GM19193 (cell line): ENCODE measurements around the gene SLC48A1.

Experiments
- POLR2A ChIP-seq: IDR thresholded peaks from 4 replicates; pipeline ENCODE4 v1.6.1; 2011; ENCODE audit not compliant: insufficient read depth, insufficient read length; ENCODE audit errors: extremely low read depth

SLC48A1 gene

DNA sequence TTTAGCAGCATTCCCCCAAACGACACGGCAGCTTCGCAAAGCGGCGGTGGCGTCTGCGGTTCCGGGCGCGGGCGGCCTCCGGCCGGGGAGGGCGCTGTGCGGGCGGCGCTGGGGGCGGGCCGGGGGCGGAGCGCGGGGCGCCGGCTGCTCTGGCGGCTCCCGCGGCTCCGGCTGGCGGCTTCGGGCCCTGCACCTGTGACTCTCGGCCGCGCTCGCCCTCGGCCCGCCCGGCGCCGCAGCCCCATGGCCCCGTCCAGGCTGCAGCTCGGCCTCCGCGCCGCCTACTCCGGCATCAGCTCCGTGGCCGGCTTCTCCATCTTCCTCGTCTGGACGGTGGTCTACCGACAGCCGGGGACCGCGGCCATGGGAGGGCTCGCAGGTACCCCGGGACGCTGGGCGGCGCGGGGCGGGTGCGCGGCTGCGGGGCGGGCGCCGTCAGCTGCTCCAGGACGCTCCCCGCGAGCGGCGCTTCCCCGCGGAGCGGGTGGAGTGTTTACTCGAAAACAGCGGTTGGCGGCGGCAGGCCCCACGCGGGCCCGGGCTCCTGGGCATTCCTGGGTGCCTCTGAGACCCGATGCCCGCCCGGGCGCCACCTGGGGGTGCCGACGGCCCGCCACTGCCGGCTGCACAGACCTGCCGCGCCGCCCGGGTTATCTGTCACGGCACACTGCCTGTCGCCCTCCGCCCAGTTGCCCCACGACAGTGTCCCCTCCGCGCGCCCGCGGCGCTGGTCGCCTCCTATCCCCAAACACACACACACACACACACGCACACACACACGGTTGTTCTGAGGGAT is at the start of gene SLC48A1:
TSS of gene SLC48A1 (plus strand) at position 177 of the 796 bp plus-strand sequence. CDS start at position 244, 67 bp downstream.
- TF ChIP-seq POLR2A = peak; percentile 46

DNA sequence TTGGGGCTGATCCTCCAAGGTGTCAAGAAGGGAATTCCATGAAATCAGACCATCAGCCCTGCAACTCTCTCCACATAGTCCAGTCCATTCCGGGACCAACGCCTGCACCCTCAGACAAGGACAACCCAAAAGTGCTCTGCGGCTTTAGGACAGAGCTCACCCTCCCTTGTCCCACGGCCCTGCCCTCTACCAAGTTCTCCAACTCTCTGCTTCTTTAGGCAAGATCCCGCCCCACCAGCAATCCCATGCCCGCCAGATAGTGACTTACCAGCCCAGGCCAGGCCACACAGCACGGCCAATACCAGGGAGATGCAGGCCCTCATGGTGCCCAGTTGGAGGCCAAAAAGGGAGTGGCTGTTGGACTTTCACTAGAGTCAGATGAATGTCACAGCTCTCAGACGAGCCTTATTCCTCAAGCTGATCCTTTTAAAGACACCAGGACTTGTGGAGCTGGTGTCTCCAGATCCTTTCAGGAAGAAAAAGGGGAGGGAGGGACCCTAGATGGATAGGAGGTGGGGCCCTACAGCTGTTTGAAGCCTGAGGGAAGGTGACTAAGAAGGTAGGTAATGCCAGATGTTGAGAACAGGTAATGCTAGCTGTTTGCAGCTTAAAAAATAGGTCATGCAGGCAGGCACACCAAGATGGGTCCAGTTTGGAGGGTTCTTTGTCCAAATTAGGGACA is 47.8 kb upstream of the SLC48A1 start, which contains the start of gene ENDOU:
TSS of gene ENDOU (minus strand) at position 400 of the 682 bp plus-strand sequence. CDS start at position 323, 77 bp downstream.
- no peak for TF ChIP-seq POLR2A

GRCh38 chr12:47725893-47726292 is 47.1 kb upstream of the SLC48A1 start:
- no peak for TF ChIP-seq POLR2A

DNA sequence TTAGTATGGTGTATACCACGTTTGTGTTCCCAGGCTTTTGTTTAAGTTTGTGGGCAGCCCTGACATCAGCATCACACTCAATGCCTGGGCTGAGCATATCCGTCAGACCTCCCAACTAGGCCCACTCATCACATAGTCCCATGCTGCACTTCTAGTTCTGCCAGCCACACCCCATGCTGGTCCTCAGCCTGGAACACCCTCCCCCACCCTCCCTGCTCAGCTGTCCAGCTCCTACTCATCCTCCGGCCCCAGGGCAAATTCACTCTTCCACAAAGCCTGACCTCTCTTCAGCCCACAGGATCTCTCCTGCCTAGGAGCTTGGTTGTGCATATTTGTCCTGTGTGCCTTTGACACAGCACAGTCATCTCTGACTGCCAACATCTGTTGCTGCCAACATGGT is 43.8 kb upstream of the SLC48A1 start:
- TF ChIP-seq POLR2A = no peak

DNA sequence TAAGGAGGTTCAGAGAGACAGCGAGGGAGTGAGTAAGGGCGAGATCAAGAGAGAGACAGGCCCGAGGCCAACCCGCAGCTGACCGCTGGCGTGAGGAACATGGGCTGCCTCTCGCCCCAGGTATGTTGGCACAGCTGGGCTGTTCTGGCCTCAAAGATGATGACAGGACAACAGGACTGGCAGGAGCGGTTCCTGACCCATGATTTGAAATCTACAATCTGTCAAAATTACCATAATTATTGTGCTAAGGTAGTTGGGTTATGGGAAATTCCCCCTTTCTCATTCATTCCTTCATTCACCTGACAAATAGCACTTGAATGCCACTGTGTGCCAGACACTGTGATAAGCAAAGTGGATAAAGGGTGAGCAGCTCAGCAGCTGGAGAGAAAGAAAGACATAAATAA is 42.7 kb upstream of the SLC48A1 start:
- no peak for TF ChIP-seq POLR2A

DNA sequence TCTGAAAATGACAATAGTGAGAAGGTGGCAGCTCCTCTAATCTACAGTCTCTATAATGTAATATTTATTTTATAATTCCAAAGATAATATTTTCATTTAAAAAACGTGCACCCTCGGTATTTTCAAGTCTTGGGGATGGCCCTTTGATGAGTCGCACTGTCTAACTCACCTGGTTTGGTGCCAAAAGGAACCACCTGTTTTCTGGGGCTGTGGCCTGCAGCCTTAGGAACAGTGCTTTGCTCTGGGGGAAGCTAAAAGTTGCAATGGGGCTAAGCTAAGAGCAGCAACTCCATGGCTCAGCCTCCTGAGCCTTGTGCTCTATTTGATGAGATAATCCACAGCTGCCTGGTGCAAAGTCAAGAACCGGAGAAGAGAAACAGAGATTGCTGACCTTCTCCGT is 41.3 kb upstream of the SLC48A1 start:
- TF ChIP-seq POLR2A = no peak

- TF ChIP-seq POLR2A = no peak
Observed at GRCh38 chr12:47732504-47732903, 40.5 kb upstream of the SLC48A1 start.

- no peak for TF ChIP-seq POLR2A
Observed at GRCh38 chr12:47733142-47733541, 39.9 kb upstream of the SLC48A1 start.

DNA sequence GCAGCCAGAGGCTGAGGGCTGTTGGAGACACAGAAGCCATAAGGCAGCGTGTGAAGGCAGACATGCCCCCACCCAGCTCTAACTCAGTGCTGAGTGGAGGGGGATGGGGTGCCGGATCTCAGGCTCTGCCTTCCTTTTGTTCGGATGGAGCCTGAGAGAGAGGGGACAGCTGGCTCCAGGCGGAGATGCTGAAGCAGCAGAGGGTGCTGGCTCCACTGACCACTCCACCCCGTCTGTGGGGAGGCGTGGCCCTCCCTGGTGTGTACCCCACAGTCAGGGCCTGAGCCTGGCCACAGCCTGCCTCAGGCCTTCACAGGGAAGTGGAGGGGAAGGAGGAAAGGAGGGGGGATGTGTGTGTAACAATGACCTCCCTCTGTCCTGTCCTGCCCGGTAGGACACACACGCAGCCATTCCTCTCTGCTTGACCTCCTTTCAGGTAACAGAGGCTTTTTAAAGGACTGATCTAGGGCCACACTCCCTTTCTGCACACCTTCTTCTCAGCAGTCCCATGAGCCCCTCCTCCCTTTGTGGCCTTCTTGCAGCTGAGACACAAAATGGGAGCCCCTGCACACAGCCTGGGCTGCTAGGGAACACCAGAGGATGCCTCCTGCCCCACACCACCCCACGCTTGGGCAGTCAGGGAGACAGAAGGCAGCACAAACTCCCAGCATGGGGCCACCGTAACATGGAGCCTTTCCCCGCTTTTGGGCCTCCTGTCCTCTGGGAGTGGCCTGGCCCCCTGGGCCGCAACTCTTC is 38.1 kb upstream of the SLC48A1 start:
- TF ChIP-seq POLR2A = no peak

DNA sequence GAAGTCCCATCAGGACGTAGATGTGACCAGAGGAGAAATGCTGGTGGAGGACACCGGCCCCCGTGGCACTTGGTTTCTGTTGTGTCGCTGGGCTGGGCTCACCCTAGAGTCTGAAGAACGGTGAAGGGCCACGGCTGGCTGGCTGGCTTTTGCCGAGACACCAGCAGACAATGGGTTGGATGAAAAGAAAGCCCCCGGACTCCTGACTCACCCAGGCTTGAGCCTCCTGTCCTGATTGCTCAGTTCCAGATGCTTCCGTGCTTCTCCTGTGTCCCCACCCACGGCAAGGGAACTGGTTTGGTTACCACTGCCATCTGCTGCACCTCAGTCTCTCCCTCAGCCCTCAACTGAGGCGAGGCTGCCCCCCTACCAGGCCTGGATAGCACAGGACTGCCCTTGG is 37.4 kb upstream of the SLC48A1 start:
- TF ChIP-seq POLR2A = no peak

- TF ChIP-seq POLR2A = no peak
Observed at GRCh38 chr12:47736216-47736615, 36.8 kb upstream of the SLC48A1 start.

DNA sequence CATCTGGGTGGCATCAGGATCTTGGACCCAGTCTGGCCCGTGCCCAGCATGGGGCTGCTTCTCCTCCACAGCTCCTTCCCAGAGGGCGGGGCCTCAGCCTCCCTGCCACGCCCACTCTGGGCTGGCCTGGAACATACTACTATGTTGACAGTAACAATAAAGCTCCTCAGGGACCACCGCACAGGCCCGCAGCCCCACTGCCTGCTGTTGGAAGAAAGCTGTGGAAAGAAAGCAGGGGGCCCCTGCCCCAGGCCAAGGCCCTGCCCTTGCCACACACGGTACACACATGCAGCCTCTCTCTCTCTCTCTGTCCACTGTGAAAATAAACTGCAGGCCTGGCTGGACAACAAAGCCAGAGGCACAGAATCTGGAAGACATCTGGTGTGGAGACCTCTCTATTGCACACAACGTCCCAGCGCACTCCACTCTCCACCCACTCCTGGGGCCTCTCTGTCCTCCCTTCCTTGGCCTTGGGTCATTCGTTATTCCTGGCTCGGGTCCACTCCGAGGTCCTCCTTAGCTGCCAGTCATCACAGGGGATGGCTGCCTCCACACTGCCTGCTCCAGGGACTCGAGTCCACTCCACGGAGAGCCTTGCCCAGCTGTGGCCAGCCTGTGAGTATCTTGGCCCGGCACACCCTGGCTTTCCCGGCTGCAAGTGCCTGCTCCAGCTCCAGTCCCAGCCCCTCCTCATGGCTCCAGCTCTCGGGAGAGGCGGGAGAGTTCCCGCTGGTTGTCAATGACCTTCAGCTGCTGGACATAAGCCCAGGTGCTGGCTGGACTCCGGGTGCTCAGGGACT is 36.0 kb upstream of the SLC48A1 start:
- TF ChIP-seq POLR2A = no peak

DNA sequence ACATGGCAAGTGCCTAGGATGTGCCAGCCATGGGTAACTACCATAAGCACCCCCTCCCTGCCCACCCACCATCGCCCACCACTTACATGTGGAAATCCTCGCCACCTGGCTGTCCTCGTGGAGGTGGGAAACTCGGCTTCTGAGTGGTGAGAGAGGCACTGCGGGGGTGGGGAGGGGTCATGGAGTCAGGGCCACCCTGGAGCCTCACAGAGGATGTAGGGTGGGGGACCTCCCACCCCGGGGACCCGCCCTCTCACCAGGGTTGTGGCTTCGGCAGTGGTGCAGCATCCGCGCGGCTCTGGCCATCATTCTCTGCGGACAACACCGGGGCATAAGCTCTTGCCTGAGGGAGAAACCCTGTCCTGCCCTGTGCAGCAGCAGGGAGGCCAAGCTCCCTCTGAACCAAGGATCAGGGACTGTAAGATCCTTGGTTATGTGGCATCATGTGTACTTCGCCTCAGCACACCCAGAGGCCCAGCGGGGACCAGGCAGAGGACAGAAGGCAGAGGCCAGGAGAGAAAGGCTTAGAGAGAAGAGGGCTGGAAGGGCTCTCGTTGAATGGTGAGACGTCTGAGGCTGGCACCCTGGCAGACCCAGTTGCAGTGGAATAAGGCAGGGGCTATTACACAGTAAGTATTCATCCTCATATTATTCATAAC is 35.0 kb upstream of the SLC48A1 start:
- TF ChIP-seq POLR2A = no peak

DNA sequence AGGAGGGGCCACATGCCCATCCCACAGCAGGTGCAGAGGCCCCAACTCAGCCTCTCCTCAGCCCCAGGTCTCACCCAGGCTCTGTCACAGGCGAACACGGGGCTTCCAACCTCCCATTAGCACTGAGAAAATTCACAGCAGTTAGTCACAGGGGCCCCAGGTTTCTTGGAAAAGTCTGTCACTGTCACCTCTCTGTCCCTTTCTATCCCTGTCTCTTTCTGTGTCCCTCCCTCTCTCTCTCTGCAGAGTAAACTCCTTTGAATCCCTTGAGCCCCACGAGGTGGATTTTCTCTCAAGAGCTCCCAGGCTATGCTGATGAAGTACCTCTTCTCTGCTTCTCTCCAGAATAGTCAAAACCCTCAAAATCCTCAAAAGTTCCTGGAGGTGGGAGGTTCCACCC is 33.7 kb upstream of the SLC48A1 start:
- TF ChIP-seq POLR2A = no peak
